T-helper 2 cell treated with Interferon-gamma antibody and Interleukin-4, amounts not matched to agents 5 μg/mL and 100 μg/mL, for 36 hours (primary cell): Measurements from ENCODE around the gene AHSG.

Experiments
- DNase-seq: peaks from one replicate; pipeline ENCODE4 v3.0.0; 2021; ENCODE audit warnings: low spot score
- H3K27ac Mint-ChIP-seq: one replicate; pipeline ENCODE4 v1.8.0; 2021; ENCODE audit warnings: mild to moderate bottlenecking, mixed read lengths
- H3K27me3 Mint-ChIP-seq: one replicate; pipeline ENCODE4 v1.8.0; 2021; ENCODE audit warnings: low read depth, mixed read lengths
- H3K36me3 Mint-ChIP-seq: one replicate; pipeline ENCODE4 v1.8.0; 2021; ENCODE audit warnings: low read depth, mixed read lengths
- H3K4me1 Mint-ChIP-seq: one replicate; pipeline ENCODE4 v1.8.0; 2021; ENCODE audit warnings: low read depth, mixed read lengths
- H3K4me3 Mint-ChIP-seq: one replicate; pipeline ENCODE4 v1.8.0; 2022; ENCODE audit warnings: mild to moderate bottlenecking, moderate library complexity, mixed read lengths
- H3K9me3 Mint-ChIP-seq: one replicate; pipeline ENCODE4 v1.8.0; 2021; ENCODE audit warnings: mixed read lengths

AHSG gene

DNA sequence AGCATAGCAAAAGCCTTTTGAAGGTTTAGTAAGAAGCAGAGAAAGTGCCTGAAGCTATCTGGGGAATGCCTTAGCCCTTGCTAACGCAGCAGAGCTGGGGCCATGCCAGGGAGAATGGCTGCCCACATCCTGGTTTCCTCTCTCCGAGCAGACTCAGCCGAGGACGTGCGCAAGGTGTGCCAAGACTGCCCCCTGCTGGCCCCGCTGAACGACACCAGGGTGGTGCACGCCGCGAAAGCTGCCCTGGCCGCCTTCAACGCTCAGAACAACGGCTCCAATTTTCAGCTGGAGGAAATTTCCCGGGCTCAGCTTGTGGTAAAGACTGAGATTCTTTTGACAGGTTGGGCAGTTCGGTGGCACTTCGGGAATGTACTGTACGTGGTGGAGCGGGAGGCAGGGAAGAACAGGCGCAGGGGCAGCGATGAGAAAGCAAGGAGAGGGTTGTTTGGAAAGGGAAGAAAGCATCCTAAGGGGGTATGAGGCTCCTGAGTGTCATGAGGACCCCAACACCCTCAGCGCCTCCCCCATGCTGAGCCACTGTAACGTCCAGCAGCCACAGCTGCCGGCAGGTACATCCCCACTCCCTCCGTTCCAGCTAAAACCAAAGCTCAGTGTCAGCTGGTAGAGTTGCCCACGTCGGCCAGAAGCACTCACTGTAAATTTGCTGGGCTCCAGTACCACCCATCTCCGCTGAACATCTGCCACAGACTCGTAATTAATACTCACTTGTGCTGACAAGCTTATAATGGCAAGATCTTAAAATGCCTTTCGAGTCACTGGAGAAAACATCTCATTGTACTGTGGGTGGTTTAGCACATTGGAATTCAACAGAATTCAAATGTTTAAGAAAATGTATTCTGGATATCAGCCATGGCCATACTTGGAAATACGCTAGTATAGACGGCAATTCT is 4.4 kb downstream of the AHSG start:
- Mint-ChIP-seq H3K4me3 (peak overlapping the region; percentile 76), H3K27ac (peak overlapping the region; percentile 19), H3K36me3 (no peaks in the 10 kb centered on the region), H3K27me3 (peaks cover 39% of the 10 kb centered on the region), H3K4me1 (peaks cover 15% of the 10 kb centered on the region), H3K9me3 (no peaks in the 10 kb centered on the region)
- DNase-seq, result peak; percentile 86

DNA sequence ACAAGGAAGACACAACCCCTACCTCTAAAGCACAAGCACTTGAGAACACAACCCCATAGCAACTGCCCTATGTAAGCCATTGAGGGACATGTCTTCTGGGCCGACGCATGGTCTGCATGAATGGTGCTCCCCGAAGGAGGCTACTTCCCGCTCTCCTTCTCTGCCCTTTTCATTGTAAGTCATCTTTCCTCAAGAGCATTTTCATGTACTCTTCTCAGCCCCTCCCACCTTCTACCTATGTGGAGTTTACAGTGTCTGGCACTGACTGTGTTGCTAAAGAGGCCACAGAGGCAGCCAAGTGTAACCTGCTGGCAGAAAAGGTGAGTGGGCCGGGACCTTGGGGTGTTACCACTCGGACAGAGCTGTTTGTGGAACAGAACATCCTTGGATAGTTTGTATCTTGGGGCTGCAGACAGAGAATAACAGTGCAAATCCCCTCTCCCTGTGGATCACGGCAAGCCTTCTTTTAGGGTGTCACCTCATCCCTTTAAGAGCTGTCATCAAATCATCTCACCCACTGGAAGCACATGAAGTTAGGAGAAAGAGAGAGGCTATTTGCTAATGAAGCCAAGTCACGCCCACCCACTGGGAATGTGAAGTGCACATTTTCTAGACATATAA is 5.6 kb downstream of the AHSG start:
- H3K36me3 Mint-ChIP-seq, result no peaks in the 10 kb centered on the region
- peaks cover 39% of the 10 kb centered on the region for H3K27me3 Mint-ChIP-seq
- no peak for DNase-seq
- peaks cover 15% of the 10 kb centered on the region for H3K4me1 Mint-ChIP-seq
- H3K4me3 Mint-ChIP-seq, result no peak overlapping the region
- no peak overlapping the region for H3K27ac Mint-ChIP-seq
- no peaks in the 10 kb centered on the region for H3K9me3 Mint-ChIP-seq

DNA sequence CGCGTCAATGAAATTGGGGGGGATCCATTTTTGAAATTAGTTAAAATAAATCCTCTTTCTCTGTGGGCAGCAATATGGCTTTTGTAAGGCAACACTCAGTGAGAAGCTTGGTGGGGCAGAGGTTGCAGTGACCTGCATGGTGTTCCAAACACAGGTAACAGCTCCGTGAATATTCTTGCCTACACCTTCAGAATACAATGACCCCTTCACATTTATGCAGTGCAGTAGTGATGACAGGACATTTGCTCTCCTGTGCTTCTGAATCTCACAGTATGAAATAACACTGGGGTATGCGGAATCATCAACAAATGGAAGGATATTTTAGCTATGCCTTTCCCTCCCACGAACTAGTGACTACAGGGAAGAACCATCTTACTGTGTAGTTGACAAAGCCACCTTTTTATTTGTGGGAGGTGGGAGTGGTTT is 6.9 kb downstream of the AHSG start:
- Mint-ChIP-seq H3K4me3 (no peak overlapping the region), H3K4me1 (peaks cover 9% of the 10 kb centered on the region), H3K9me3 (no peaks in the 10 kb centered on the region), H3K27ac (no peak overlapping the region), H3K36me3 (no peaks in the 10 kb centered on the region), H3K27me3 (peaks cover 32% of the 10 kb centered on the region)
- DNase-seq, result no peak

DNA sequence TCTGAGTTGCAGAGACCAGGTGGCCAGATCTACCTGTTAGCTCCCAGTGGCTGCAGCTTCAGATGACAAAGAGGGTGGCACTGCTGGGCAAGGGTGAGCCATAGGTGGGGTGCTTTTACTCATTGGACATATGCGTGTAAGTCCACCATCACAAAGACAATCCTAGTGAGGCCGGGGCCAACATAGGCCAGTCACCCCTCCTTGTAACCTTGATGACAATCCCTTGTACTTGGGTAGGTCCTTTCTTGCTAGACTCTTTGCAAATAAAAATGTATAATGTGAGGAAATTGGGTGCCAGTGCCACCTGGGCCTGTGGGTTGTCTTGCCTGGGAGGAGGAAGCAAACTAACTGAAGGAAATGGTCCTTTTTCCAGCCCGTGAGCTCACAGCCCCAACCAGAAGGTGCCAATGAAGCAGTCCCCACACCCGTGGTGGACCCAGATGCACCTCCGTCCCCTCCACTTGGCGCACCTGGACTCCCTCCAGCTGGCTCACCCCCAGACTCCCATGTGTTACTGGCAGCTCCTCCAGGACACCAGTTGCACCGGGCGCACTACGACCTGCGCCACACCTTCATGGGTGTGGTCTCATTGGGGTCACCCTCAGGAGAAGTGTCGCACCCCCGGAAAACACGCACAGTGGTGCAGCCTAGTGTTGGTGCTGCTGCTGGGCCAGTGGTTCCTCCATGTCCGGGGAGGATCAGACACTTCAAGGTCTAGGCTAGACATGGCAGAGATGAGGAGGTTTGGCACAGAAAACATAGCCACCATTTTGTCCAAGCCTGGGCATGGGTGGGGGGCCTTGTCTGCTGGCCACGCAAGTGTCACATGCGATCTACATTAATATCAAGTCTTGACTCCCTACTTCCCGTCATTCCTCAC is 7.6 kb downstream of the AHSG start:
- H3K4me3 Mint-ChIP-seq, result no peak overlapping the region
- no peaks in the 10 kb centered on the region for H3K36me3 Mint-ChIP-seq
- no peaks in the 10 kb centered on the region for H3K9me3 Mint-ChIP-seq
- peaks cover 7% of the 10 kb centered on the region for H3K4me1 Mint-ChIP-seq
- no peak for DNase-seq
- no peak overlapping the region for H3K27ac Mint-ChIP-seq
- H3K27me3 Mint-ChIP-seq, result peaks cover 30% of the 10 kb centered on the region

DNA sequence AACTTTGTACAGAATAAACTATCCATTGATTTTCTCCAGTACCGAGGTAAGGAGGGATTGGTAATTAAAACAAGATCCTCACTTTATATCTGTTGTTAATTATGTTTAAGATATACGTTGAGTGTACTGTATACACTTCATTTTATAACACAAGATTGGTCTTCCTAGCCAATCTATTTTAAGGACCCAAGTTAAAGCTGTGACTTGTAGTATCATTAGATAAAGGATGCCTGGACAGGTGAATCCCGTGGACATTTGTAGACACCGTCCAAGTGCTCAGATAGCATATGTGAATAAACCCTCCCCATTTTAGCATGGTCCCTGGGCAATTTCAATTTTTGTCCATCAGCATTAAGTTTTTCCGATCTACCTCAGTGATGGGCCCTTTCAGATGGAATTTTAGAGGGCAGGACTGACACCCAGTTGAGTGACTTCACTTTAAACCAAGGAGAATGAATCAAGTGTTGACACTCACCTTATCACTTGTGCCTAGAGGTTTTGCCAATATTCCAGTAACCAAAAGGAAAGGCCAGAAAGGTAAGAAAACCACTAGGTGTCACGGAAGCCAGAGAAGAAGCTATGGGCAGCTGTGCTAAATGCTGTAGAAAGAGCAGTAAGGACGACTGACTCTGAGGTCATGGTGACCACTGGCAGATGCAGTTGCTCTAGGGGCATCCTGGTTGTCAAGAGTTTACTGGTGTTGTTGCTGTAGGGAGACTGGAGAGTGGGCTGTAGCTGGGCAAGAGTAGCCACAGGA is 9.2 kb downstream of the AHSG start:
- peaks cover 2% of the 10 kb centered on the region for H3K4me1 Mint-ChIP-seq
- H3K27me3 Mint-ChIP-seq, result peaks cover 27% of the 10 kb centered on the region
- DNase-seq, result no peak
- H3K9me3 Mint-ChIP-seq, result no peaks in the 10 kb centered on the region
- no peak overlapping the region for H3K4me3 Mint-ChIP-seq
- no peak overlapping the region for H3K27ac Mint-ChIP-seq
- H3K36me3 Mint-ChIP-seq, result no peaks in the 10 kb centered on the region

DNA sequence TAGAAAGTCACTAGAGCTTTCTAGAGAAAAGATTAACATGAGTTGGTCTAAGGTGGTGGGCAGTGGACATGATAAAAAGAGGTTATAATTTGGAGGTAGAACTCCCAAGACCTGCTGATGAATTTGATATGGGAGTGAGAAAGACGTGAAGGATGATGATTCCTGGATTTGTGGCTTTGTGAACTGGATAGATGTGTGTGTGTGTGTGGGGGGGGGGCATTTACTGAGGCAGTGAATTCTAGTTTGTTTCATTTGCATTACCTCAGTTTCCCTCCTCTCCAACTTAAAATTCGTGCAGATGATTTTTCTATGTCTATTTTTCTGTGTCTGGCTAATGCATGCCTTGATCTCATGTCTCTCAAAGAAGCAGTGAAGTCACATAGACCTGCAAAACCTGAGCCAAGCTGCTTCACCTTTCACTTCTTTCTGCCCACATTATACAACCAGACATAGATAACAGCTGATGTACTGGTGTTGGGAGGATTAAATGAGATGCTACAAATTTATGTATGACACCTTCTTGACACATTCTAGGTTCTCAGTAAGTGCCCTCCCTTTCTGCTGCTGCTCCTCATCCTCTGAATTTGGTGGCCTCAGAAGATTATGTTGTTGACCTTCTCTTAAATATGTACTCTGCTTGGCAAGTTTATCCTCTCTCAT is 9.9 kb downstream of the AHSG start:
- H3K36me3 Mint-ChIP-seq, result no peaks in the 10 kb centered on the region
- H3K27ac Mint-ChIP-seq, result no peak overlapping the region
- no peak for DNase-seq
- no peaks in the 10 kb centered on the region for H3K9me3 Mint-ChIP-seq
- no peak overlapping the region for H3K4me3 Mint-ChIP-seq
- peaks cover 25% of the 10 kb centered on the region for H3K27me3 Mint-ChIP-seq
- H3K4me1 Mint-ChIP-seq, result no peaks in the 10 kb centered on the region

DNA sequence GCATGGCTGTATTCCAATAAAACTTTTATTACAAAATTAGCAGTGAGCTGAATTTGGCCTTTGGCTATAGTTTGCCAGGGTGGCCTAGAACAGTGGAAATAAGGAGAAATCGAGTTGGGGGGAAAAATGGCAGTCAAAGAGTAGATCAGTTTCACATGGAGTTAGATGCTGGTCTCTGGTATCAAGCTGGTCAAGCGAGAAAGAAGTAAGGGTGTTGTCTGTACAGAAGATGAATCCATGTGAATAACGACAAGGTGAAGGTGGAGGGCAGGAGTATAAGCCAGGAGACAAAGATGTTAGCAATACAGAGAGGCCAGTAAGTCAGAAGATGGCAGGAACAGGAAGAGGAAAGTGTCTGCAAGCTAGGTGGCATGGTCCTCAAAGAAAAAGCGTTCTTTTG is 11.7 kb downstream of the AHSG start:
- Mint-ChIP-seq H3K4me3 (no peak overlapping the region), H3K27me3 (peaks cover 21% of the 10 kb centered on the region), H3K36me3 (no peaks in the 10 kb centered on the region), H3K27ac (no peak overlapping the region), H3K9me3 (no peaks in the 10 kb centered on the region), H3K4me1 (no peaks in the 10 kb centered on the region)
- DNase-seq, result no peak

DNA sequence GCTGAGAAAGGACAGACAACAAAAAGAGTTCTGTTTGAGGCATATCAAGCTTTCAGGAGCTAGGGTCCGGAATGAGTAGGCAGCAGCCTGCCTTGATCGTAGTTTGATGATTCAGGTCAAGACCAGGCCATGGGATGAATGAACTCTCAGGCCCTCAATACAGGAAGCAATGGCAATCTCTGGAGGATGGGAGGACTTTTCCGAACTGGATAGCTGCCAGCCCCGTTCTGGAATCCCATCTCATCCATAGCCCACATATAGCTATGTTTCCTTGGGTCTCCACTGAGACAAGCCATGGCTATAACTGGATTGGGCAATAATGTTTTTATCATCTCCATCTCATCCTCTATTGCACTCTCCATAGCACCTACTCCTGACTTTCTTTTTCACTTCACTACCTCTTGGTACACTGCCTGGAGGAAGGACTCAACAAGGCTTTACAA is 12.8 kb downstream of the AHSG start:
- Mint-ChIP-seq H3K4me3 (no peak overlapping the region), H3K4me1 (no peaks in the 10 kb centered on the region), H3K9me3 (no peaks in the 10 kb centered on the region), H3K27me3 (peaks cover 24% of the 10 kb centered on the region), H3K36me3 (no peaks in the 10 kb centered on the region), H3K27ac (no peak overlapping the region)
- no peak for DNase-seq

DNA sequence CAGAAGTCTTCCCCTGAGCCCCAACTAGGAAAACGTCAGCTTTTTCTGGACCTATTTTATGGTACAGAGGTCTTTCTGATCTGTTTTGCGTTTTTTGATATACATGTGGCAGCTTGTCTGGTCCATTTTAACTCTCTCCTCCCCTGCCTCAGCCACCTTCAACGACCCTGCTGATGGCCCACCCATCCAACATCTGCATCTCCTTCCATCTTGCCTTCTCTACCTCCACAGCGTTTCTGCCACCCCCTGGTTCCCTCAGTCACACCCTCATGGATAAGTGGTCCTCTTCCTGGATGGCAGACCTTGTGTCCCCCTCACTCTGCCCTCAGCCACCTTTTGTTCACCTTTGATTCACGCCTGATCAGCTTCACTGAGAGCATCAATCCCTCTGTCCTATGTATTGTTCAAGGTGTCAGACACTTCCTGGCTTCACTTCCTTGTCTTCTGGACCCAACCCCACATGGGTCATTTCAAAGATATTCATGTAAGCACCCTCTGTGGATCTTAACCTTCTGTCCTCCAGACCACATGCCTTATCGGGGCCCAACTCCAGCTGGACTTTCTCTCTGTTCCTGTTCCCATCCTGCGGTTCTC is 13.5 kb downstream of the AHSG start:
- no peak overlapping the region for H3K27ac Mint-ChIP-seq
- DNase-seq, result no peak
- no peaks in the 10 kb centered on the region for H3K4me1 Mint-ChIP-seq
- no peaks in the 10 kb centered on the region for H3K9me3 Mint-ChIP-seq
- H3K27me3 Mint-ChIP-seq, result peaks cover 25% of the 10 kb centered on the region
- H3K36me3 Mint-ChIP-seq, result no peaks in the 10 kb centered on the region
- H3K4me3 Mint-ChIP-seq, result no peak overlapping the region

DNA sequence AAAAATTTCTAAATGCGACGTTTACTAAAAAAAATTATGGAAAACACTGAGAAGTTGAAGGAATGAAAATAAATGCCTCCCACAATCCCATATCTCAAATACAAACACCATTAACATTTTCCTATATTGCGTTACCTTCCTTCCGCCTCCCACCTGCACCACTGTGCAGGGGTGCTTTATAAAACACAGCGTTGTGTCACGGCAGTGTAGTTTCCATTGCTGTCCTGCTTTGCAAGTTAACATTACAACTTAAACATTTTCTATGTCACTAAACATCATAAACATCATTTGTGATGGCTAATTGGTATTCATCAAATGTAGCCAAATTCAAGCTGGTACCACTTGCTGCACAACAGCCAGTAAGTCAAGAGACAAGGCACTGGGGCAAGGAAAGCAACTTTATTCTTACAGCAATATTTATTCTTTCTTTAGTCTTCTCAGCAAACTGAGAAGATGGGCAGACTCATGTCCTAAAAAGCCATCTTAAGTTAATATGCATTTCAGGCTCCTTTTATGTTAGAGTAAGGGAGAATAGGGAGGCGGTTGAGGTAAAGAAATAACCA is 15.1 kb downstream of the AHSG start:
- Mint-ChIP-seq H3K36me3 (no peaks in the 10 kb centered on the region), H3K4me3 (no peak overlapping the region), H3K4me1 (no peaks in the 10 kb centered on the region), H3K9me3 (no peaks in the 10 kb centered on the region), H3K27me3 (peaks cover 18% of the 10 kb centered on the region), H3K27ac (no peak overlapping the region)
- DNase-seq, result no peak

DNA sequence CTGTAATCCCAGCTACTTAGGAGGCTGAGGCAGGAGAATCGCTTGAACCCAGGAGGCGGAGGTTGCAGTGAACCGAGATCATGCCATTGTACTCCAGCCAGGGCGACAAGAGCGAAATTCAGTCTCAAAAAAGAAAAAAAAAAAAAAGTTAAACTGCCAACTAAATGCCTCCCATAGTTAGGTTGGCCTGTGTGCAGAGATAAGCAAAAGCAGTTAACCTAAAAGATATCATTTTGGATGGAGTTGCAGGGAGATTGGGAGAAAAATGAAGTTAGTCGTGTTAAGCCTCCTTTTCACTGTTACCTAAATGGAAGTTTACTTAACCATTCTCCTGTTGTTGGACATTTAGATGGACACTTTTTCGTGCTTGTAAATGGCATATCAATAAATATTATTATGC is 15.9 kb downstream of the AHSG start:
- no peak overlapping the region for H3K27ac Mint-ChIP-seq
- no peaks in the 10 kb centered on the region for H3K4me1 Mint-ChIP-seq
- no peak overlapping the region for H3K4me3 Mint-ChIP-seq
- no peak for DNase-seq
- H3K9me3 Mint-ChIP-seq, result no peaks in the 10 kb centered on the region
- no peaks in the 10 kb centered on the region for H3K36me3 Mint-ChIP-seq
- peaks cover 15% of the 10 kb centered on the region for H3K27me3 Mint-ChIP-seq

DNA sequence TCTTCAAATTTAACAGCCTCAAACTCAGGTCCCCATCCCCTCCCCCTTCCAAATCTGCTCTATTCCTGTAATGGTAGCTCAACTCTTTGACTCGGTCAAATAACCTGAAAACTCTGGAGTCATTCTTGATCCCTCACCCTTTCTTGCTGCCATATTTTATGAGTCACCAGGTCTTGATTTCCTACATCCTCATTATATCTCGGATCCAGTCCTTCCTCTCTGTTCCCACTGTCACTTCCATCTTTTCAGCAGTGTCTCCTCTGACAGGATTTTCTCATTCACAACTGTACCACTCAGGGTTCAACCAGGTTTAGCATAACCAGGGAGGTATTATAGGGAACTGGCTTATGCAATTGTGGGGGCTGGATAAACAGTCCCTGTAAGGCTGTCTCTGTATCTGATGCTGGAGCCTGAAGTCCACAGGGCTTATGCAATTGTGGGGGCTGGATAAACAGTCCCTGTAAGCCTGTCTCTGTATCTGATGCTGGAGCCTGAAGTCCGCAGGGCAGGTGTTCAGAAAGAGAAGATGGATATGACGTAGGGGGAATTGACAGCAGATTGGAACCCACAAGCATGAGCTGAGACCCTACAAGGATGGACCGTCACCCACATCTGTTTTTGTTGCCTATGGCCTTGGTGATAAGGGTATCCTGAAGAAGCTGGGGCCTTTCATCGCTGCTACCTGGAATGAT is 18.2 kb downstream of the AHSG start:
- Mint-ChIP-seq H3K4me1 (no peaks in the 10 kb centered on the region), H3K36me3 (no peaks in the 10 kb centered on the region), H3K27ac (no peak overlapping the region), H3K9me3 (no peaks in the 10 kb centered on the region), H3K4me3 (no peak overlapping the region), H3K27me3 (peaks cover 20% of the 10 kb centered on the region)
- DNase-seq, result no peak
